HEK293 (cell line): ENCODE results near the gene TTLL5.

ENCODE experiments used
- CTCF ChIA-PET: fragments of 350-600 bp; formaldehyde crosslinking; extraction: SDS; loops from one replicate; lab custom pipeline; 2021; ENCODE audit warnings: antibody characterized with exemption; lab: Yijun Ruan, JAX
- POLR2A ChIA-PET: fragments of 300-600 bp; formaldehyde crosslinking; extraction: SDS; loops from one replicate; lab custom pipeline; 2020; ENCODE audit warnings: antibody characterized with exemption, inconsistent platforms; lab: Yijun Ruan, JAX
- H3K27ac ChIP-seq: fragments of 200-500 bp; sonication (Bioruptor generic); 2 replicates; pipeline ENCODE4 v1.5.1; 2014; ENCODE audit warnings: low read depth, low read length, control low read depth, inconsistent platforms; ENCODE audit errors: extremely low read depth
- H3K36me3 ChIP-seq, 2 experiments: fragments of 200-500 bp in 1 of 2; sonication (Bioruptor generic) in 1 of 2; 1 replicate in 1 of 2; 2 replicates in 1 of 2; pipeline ENCODE4 v1.5.1; 2014 to 2017; ENCODE audit warnings: inconsistent platforms in 2 of 2, low read length in 2 of 2; ENCODE audit not compliant: control insufficient read depth in 2 of 2, insufficient read depth in 1 of 2
- H3K4me1 ChIP-seq: fragments of 200-500 bp; sonication (Bioruptor generic); 2 replicates; pipeline ENCODE4 v1.5.1; 2014; ENCODE audit warnings: mild to moderate bottlenecking, low read length, inconsistent platforms; ENCODE audit not compliant: control insufficient read depth, insufficient read depth
- H3K4me3 ChIP-seq: 2 replicates; pipeline ENCODE4 v1.5.1; 2011; ENCODE audit warnings: low read depth, mild to moderate bottlenecking, control low read depth, low read length, moderate library complexity
- H3K9me3 ChIP-seq: fragments of 200-500 bp; sonication (Bioruptor generic); 2 replicates; pipeline ENCODE4 v1.5.1; 2014; ENCODE audit warnings: low read depth, low read length, inconsistent platforms; ENCODE audit not compliant: control insufficient read depth, insufficient read depth
- EGR2 ChIP-seq: fragments of 450-650 bp; formaldehyde crosslinking; IDR thresholded peaks from 2 replicates; pipeline ENCODE4 v1.5.1; 2016; ENCODE audit warnings: low read depth, missing biosample characterization, missing genetic modification characterization
- IKZF3 ChIP-seq: fragments of 450-650 bp; IDR thresholded peaks from 2 replicates; pipeline ENCODE4 v1.5.0; 2018; ENCODE audit warnings: missing biosample characterization, mild to moderate bottlenecking, missing genetic modification characterization, moderate library complexity
- KLF1 ChIP-seq: fragments of 450-650 bp; formaldehyde crosslinking; IDR thresholded peaks from 2 replicates; pipeline ENCODE4 v1.5.1; 2016; ENCODE audit warnings: missing biosample characterization, missing genetic modification characterization
- KLF16 ChIP-seq: fragments of 450-650 bp; formaldehyde crosslinking; IDR thresholded peaks from 2 replicates; pipeline ENCODE4 v1.5.1; 2017; ENCODE audit warnings: missing biosample characterization, missing genetic modification characterization
- KLF17 ChIP-seq: fragments of 450-650 bp; formaldehyde crosslinking; IDR thresholded peaks from 2 replicates; pipeline ENCODE4 v1.5.1; 2016; ENCODE audit warnings: missing biosample characterization, missing genetic modification characterization
- KLF8 ChIP-seq: fragments of 450-650 bp; formaldehyde crosslinking; IDR thresholded peaks from 2 replicates; pipeline ENCODE4 v1.5.1; 2016; ENCODE audit warnings: missing biosample characterization, missing genetic modification characterization
- MZF1 ChIP-seq: fragments of 450-650 bp; formaldehyde crosslinking; IDR thresholded peaks from 2 replicates; pipeline ENCODE4 v1.5.1; 2017; ENCODE audit warnings: missing biosample characterization, missing genetic modification characterization, borderline replicate concordance
- ZFP37 ChIP-seq: fragments of 450-650 bp; formaldehyde crosslinking; IDR thresholded peaks from 2 replicates; pipeline ENCODE4 v1.5.1; 2016; ENCODE audit warnings: missing biosample characterization, missing genetic modification characterization
- ZNF19 ChIP-seq: fragments of 450-650 bp; formaldehyde crosslinking; IDR thresholded peaks from 2 replicates; pipeline ENCODE4; 2016; ENCODE audit warnings: missing biosample characterization, missing genetic modification characterization, low read depth
- ZNF366 ChIP-seq: fragments of 450-650 bp; formaldehyde crosslinking; conservative IDR thresholded peaks from 2 replicates; pipeline ENCODE4 v1.5.1; 2016; ENCODE audit warnings: missing biosample characterization, missing genetic modification characterization
- ZNF404 ChIP-seq: fragments of 450-650 bp; formaldehyde crosslinking; IDR thresholded peaks from 2 replicates; pipeline ENCODE4 v1.5.1; 2017; ENCODE audit warnings: missing biosample characterization, missing genetic modification characterization
- ZNF501 ChIP-seq: fragments of 450-650 bp; formaldehyde crosslinking; IDR thresholded peaks from 2 replicates; pipeline ENCODE4 v1.5.1; 2016; ENCODE audit warnings: missing biosample characterization, missing genetic modification characterization
- ZNF510 ChIP-seq: fragments of 450-650 bp; formaldehyde crosslinking; IDR thresholded peaks from 2 replicates; pipeline ENCODE4 v1.5.1; 2018; ENCODE audit warnings: mild to moderate bottlenecking, missing genetic modification characterization, missing biosample characterization; ENCODE audit not compliant: insufficient replicate concordance
- ZNF529 ChIP-seq: fragments of 450-650 bp; formaldehyde crosslinking; IDR thresholded peaks from 2 replicates; pipeline ENCODE4 v1.5.1; 2017; ENCODE audit warnings: missing genetic modification characterization, missing biosample characterization; ENCODE audit not compliant: insufficient replicate concordance
- ZNF549 ChIP-seq: fragments of 450-650 bp; IDR thresholded peaks from 2 replicates; pipeline ENCODE4 v1.5.1; 2018; ENCODE audit warnings: missing biosample characterization, missing genetic modification characterization, mild to moderate bottlenecking, inconsistent platforms, moderate library complexity
- ZNF600 ChIP-seq: fragments of 450-650 bp; formaldehyde crosslinking; IDR thresholded peaks from 2 replicates; pipeline ENCODE4 v1.5.1; 2016; ENCODE audit warnings: missing biosample characterization, missing genetic modification characterization
- ZNF621 ChIP-seq: fragments of 450-650 bp; formaldehyde crosslinking; IDR thresholded peaks from 2 replicates; pipeline ENCODE4 v1.5.1; 2017; ENCODE audit warnings: missing biosample characterization, missing genetic modification characterization
- ZNF623 ChIP-seq: fragments of 450-650 bp; formaldehyde crosslinking; IDR thresholded peaks from 2 replicates; pipeline ENCODE4 v1.5.1; 2016; ENCODE audit warnings: missing biosample characterization, missing genetic modification characterization
- ZNF658 ChIP-seq: fragments of 450-650 bp; formaldehyde crosslinking; IDR thresholded peaks from 2 replicates; pipeline ENCODE4; 2016; ENCODE audit warnings: missing biosample characterization, missing genetic modification characterization
- ZNF670 ChIP-seq: fragments of 450-650 bp; formaldehyde crosslinking; IDR thresholded peaks from 2 replicates; pipeline ENCODE4 v1.5.1; 2016; ENCODE audit warnings: missing biosample characterization, missing genetic modification characterization, low read depth
- ZNF785 ChIP-seq: fragments of 450-650 bp; formaldehyde crosslinking; IDR thresholded peaks from 2 replicates; pipeline ENCODE4 v1.5.1; 2016; ENCODE audit warnings: missing biosample characterization, missing genetic modification characterization
- ZNF791 ChIP-seq: fragments of 450-650 bp; formaldehyde crosslinking; IDR thresholded peaks from 2 replicates; pipeline ENCODE4 v1.5.1; 2016; ENCODE audit warnings: missing biosample characterization, missing genetic modification characterization
- ZNF837 ChIP-seq: fragments of 450-650 bp; formaldehyde crosslinking; IDR thresholded peaks from 2 replicates; pipeline ENCODE4 v1.5.1; 2016; ENCODE audit warnings: missing biosample characterization, missing genetic modification characterization
- ZSCAN16 ChIP-seq: fragments of 450-650 bp; formaldehyde crosslinking; IDR thresholded peaks from 2 replicates; pipeline ENCODE4 v1.5.1; 2016; ENCODE audit warnings: missing biosample characterization, missing genetic modification characterization
- TF ChIP-seq, protein P1 (sequence below): fragments of 450-650 bp; IDR thresholded peaks from 2 replicates; pipeline ENCODE4 v1.5.1; 2018; ENCODE audit warnings: missing biosample characterization, missing genetic modification characterization
- TF ChIP-seq, protein P2 (sequence below): fragments of 450-650 bp; formaldehyde crosslinking; IDR thresholded peaks from 2 replicates; pipeline ENCODE4 v1.5.1; 2016; ENCODE audit warnings: missing biosample characterization, missing genetic modification characterization
- TF ChIP-seq, protein P3 (sequence below): fragments of 450-650 bp; formaldehyde crosslinking; IDR thresholded peaks from 2 replicates; pipeline ENCODE4 v1.5.1; 2016; ENCODE audit warnings: missing biosample characterization, missing genetic modification characterization, low read depth
- TF ChIP-seq, protein P4 (sequence below): fragments of 450-650 bp; formaldehyde crosslinking; IDR thresholded peaks from 2 replicates; pipeline ENCODE4; 2016; ENCODE audit warnings: missing biosample characterization, missing genetic modification characterization

TTLL5 gene

DNA sequence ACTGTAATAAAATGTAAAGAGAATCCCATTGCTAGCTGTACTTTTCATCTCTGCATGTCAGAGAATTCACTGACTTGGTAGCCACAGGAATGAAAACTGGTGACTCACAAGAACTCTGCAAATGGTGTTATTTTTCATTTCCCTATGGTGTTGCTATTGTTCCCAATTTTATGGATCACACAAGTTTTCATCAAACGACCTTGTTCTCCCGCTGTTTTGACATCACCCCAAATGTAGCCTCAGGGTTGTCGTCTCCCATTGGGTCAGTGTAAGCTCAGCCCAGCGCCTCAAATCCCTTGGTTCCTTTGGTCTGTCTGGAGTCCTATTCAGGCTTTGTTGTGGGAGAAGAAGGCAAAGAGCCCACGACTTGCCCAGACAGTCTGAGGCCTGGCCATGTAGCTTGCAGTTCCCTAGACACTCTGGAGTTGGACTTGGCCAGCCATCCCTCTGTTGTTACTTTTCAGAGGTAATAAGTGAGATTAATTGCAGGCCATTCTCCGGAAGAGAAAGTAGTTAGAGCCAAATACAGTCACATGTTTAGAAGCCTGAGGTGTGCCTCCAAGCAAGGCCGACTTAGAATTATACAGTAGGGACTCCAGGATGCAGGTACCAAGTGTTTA is 161.6 kb downstream of the TTLL5 start (continued):
- TF ChIP-seq, protein P1, sequence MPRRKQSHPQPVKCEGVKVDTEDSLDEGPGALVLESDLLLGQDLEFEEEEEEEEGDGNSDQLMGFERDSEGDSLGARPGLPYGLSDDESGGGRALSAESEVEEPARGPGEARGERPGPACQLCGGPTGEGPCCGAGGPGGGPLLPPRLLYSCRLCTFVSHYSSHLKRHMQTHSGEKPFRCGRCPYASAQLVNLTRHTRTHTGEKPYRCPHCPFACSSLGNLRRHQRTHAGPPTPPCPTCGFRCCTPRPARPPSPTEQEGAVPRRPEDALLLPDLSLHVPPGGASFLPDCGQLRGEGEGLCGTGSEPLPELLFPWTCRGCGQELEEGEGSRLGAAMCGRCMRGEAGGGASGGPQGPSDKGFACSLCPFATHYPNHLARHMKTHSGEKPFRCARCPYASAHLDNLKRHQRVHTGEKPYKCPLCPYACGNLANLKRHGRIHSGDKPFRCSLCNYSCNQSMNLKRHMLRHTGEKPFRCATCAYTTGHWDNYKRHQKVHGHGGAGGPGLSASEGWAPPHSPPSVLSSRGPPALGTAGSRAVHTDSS (tag by site-specific recombination): no peak
- TF ChIP-seq EGR2 (tag by site-specific recombination) (no peak), ZNF510 (tag by site-specific recombination) (no peak), ZSCAN16 (tag by site-specific recombination) (no peak), KLF16 (tag by site-specific recombination) (no peak), IKZF3 (tag by site-specific recombination) (no peak), ZNF19 (tag by site-specific recombination) (no peak), ZNF791 (tag by site-specific recombination) (no peak), ZNF785 (tag by site-specific recombination) (no peak), ZNF837 (tag by site-specific recombination) (no peak)
- TF ChIP-seq, protein P2, sequence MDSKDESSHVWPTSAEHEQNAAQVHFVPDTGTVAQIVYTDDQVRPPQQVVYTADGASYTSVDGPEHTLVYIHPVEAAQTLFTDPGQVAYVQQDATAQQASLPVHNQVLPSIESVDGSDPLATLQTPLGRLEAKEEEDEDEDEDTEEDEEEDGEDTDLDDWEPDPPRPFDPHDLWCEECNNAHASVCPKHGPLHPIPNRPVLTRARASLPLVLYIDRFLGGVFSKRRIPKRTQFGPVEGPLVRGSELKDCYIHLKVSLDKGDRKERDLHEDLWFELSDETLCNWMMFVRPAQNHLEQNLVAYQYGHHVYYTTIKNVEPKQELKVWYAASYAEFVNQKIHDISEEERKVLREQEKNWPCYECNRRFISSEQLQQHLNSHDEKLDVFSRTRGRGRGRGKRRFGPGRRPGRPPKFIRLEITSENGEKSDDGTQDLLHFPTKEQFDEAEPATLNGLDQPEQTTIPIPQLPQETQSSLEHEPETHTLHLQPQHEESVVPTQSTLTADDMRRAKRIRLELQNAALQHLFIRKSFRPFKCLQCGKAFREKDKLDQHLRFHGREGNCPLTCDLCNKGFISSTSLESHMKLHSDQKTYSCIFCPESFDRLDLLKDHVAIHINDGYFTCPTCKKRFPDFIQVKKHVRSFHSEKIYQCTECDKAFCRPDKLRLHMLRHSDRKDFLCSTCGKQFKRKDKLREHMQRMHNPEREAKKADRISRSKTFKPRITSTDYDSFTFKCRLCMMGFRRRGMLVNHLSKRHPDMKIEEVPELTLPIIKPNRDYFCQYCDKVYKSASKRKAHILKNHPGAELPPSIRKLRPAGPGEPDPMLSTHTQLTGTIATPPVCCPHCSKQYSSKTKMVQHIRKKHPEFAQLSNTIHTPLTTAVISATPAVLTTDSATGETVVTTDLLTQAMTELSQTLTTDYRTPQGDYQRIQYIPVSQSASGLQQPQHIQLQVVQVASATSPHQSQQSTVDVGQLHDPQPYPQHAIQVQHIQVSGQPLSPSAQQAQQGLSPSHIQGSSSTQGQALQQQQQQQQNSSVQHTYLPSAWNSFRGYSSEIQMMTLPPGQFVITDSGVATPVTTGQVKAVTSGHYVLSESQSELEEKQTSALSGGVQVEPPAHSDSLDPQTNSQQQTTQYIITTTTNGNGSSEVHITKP: peak; percentile 60

DNA sequence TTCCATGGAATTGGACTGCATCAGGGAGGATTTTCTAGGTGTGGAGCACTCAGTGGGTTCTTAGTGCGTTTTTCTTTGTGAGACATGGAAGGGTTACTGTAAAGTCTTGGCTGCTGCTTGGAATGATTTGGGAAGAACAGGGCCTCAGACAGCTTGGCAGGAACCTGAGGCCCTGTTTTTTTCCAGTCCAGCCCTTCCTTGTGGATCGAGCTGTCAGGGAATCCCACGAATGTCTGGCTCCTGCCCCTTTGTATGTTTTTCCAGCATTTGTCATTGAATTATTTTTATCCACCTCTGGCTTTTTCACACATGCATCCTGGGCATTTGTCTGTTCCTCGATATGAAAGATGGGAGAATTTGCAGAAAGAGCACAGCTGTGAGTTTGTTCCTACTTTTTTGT is 162.3 kb downstream of the TTLL5 start:
- peaks cover 4 to 8% of the 10 kb centered on the region in 2 experiments for H3K36me3 ChIP-seq
- no peak overlapping the region for H3K27ac ChIP-seq
- ChIA-PET CTCF (interaction anchor here (1.0 kb wide), 1 partner anchor 83 kb away, joined by 3 read pairs; no protein-coding TSS in a partner anchor), POLR2A (no interaction called here)
- no peaks in the 10 kb centered on the region for H3K9me3 ChIP-seq
- H3K4me3 ChIP-seq: no peak overlapping the region
- peaks cover 12% of the 10 kb centered on the region for H3K4me1 ChIP-seq
- TF ChIP-seq ZNF529 (tag by site-specific recombination) (no peak), ZNF366 (tag by site-specific recombination) (no peak), ZNF501 (tag by site-specific recombination) (no peak), ZNF404 (no peak), ZNF658 (no peak), ZNF621 (no peak), ZNF549 (tag by site-specific recombination) (no peak), ZNF670 (tag by site-specific recombination) (no peak), KLF1 (no peak), IKZF3 (tag by site-specific recombination) (no peak), ZNF623 (tag by site-specific recombination) (no peak), ZNF600 (tag by site-specific recombination) (no peak), KLF17 (tag by site-specific recombination) (no peak), MZF1 (no peak), ZFP37 (tag by site-specific recombination) (no peak), KLF8 (tag by site-specific recombination) (no peak)
- TF ChIP-seq, protein P3, sequence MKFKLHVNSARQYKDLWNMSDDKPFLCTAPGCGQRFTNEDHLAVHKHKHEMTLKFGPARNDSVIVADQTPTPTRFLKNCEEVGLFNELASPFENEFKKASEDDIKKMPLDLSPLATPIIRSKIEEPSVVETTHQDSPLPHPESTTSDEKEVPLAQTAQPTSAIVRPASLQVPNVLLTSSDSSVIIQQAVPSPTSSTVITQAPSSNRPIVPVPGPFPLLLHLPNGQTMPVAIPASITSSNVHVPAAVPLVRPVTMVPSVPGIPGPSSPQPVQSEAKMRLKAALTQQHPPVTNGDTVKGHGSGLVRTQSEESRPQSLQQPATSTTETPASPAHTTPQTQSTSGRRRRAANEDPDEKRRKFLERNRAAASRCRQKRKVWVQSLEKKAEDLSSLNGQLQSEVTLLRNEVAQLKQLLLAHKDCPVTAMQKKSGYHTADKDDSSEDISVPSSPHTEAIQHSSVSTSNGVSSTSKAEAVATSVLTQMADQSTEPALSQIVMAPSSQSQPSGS: no peak
- TF ChIP-seq, protein P4, sequence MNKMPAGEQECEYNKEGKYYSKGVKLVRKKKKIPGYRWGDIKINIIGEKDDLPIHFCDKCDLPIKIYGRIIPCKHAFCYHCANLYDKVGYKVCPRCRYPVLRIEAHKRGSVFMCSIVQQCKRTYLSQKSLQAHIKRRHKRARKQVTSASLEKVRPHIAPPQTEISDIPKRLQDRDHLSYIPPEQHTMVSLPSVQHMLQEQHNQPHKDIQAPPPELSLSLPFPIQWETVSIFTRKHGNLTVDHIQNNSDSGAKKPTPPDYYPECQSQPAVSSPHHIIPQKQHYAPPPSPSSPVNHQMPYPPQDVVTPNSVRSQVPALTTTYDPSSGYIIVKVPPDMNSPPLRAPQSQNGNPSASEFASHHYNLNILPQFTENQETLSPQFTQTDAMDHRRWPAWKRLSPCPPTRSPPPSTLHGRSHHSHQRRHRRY (tag by site-specific recombination): no peak
